ENCODE results near the gene DHX16. TPM values are rescaled to one million over a fixed set of nuclear protein-coding genes. Genes with fewer than 3 reads are reported as not detected.

DHX16 gene
- total and polyA plus RNA-seq, 2 of the 4 experiments (the other 2 are of a cell fraction) = 47.9 to 48.4 TPM

GRCh38 chr6:30611150-30611855 is 61.5 kb downstream of the DHX16 start:
- Histone ChIP-seq H3K4me2 (ENCODE audit: low read depth, low read length) (no peak overlapping the region), H2BK120ac (ENCODE audit: low read depth, low read length) (no peak overlapping the region), H2BK5ac (ENCODE audit: low read depth, low read length, poor library complexity, severe bottlenecking) (no peak overlapping the region), H2BK20ac (ENCODE audit: low read depth, low read length) (no peak overlapping the region), H4K8ac (ENCODE audit: low read depth in 2 of 2, low read length in 2 of 2) (no peak overlapping the region), H4K5ac (ENCODE audit: low read depth, low read length) (no peak overlapping the region), H2AK5ac (ENCODE audit: low read depth, low read length) (no peak overlapping the region), H3K9me3 (ENCODE audit: control insufficient read depth, insufficient read depth, low read length) (no peaks in the 10 kb centered on the region), H3K9me1 (ENCODE audit: insufficient read depth, low read length) (peaks cover 10% of the 10 kb centered on the region; the same call in 1 of the 2 replicates), H3K27me3 (ENCODE audit: control insufficient read depth, insufficient read depth, low read length) (no peaks in the 10 kb centered on the region), H3K79me1 (ENCODE audit: low read depth in 1 of 2, low read length in 2 of 2) (peaks cover 38 to 59% of the 10 kb centered on the region in 2 experiments), H3K4me1 (ENCODE audit: control insufficient read depth, insufficient read depth, low read length) (peaks cover 6% of the 10 kb centered on the region), H3K23ac (ENCODE audit: low read depth, low read length) (no peak overlapping the region), H2BK15ac (ENCODE audit: low read depth, low read length) (no peak overlapping the region), H3K36me3 (ENCODE audit: control insufficient read depth, insufficient read depth, low read length) (peaks cover 35% of the 10 kb centered on the region), H4K20me1 (ENCODE audit: insufficient read depth, low read length) (peaks cover 58% of the 10 kb centered on the region), H3K18ac (ENCODE audit: low read depth, low read length) (no peak overlapping the region), H3K56ac (ENCODE audit: extremely low read depth, insufficient read depth, low read length) (no peak overlapping the region), H3K4ac (ENCODE audit: low read depth, low read length) (no peak overlapping the region), H3K14ac (replicated peaks; ENCODE audit: low read depth, low read length) (no peak overlapping the region), H3K4me3 (ENCODE audit: insufficient read depth, low read depth, low read length) (no peak overlapping the region), H4K91ac (ENCODE audit: insufficient read depth, low read depth, low read length) (no peak overlapping the region), H3K9ac (ENCODE audit: low read depth, low read length) (no peak overlapping the region), H3K27ac (ENCODE audit: insufficient read depth, low read length) (no peak overlapping the region), H2AFZ (replicated peaks; ENCODE audit: low read length, poor library complexity) (no peak overlapping the region), H2AK9ac (replicated peaks; ENCODE audit: low read depth, low read length, poor library complexity) (no peak overlapping the region)
- ATAC-seq (ENCODE audit: low read depth) = no peak
- intact Hi-C loops (cut with micrococcal nuclease) (no loop called here), in situ Hi-C loops (cut with MboI; ENCODE audit: low sequenced_read_pairs) (no loop called here), dilution Hi-C loops (cut with HindIII; ENCODE audit: low sequenced_read_pairs, unreplicated experiment) (no loop called here)
- TF ChIP-seq BHLHE40 (IDR thresholded peaks at IDR 0.05; ENCODE audit: low read depth, low read length) (no peak), POLR2A (IDR thresholded peaks at IDR 0.05; ENCODE audit: low read depth, low read length) (no peak), MAFK (IDR thresholded peaks at IDR 0.05; ENCODE audit: low read depth, low read length) (no peak), RCOR1 (IDR thresholded peaks at IDR 0.05; ENCODE audit: insufficient replicate concordance, low read length) (no peak), RFX5 (IDR thresholded peaks at IDR 0.05; ENCODE audit: low read depth, low read length) (no peak), RAD21 (IDR thresholded peaks at IDR 0.05; ENCODE audit: low read length) (no peak), MXI1 (IDR thresholded peaks at IDR 0.05; ENCODE audit: borderline replicate concordance, low read depth, low read length) (no peak), CTCF (conservative IDR thresholded peaks at IDR 0.05; ENCODE audit: low read depth, low read length) (no peak)
- no TSS peak for BruUV-seq (replicated peaks)
- DNase-seq = no peak
- POLR2A ChIA-PET (ENCODE audit: unreplicated experiment) = interaction anchor here (0.5 kb wide), 1 partner anchor 35 kb away, joined by 4 read pairs; no protein-coding TSS in a partner anchor
- WGBS, 2 experiments (ENCODE audit: extremely low coverage in 2 of 2, insufficient read length in 1 of 2) = 100% methylated on average over 1 of the region's 9 CpGs; no CpG with 5 or more reads in 1 of the 2 experiments
- CTCF ChIA-PET = interaction anchor here (0.6 to 1.8 kb wide), 3 partner anchors 11 to 61 kb away, joined by 3 to 6 read pairs (median 3); partner anchors contain the start of gene DHX16

Data from IMR-90 (cell line).